ENCODE data around the gene VWDE. TPM values are rescaled to one million over a fixed set of nuclear protein-coding genes. Genes with fewer than 3 reads are reported as not detected.

VWDE gene
- polyA plus RNA-seq, 3 donors = not detected

- Mint-ChIP-seq H3K36me3 (no peaks in the 10 kb centered on the region), H3K4me3 (no peak overlapping the region), H3K9me3 (peaks cover 6 to 23% (median 12%) of the 10 kb centered on the region in 7 donors), H3K27ac (no peak overlapping the region), H3K4me1 (peaks cover 19% of the 10 kb centered on the region), H3K27me3 (ENCODE audit: low read depth in 3 of 3) (peaks cover 10 to 19% (median 17%) of the 10 kb centered on the region in 3 donors)
- WGBS (ENCODE audit: insufficient coverage) = no CpG with 5 or more reads among the region's 3 CpGs
- H3K4me2 ChIP-seq (replicated peaks; ENCODE audit: extremely low read depth, low read length, poor library complexity, severe bottlenecking) = no peak overlapping the region
- no peaks in the 10 kb centered on the region for H3K79me2 ChIP-seq (ENCODE audit: insufficient read depth, low read length)
- no peak for TF ChIP-seq CTCF (IDR thresholded peaks at IDR 0.05)
- no peak overlapping the region for H3K27ac ChIP-seq (ENCODE audit: low read depth in 1 of 2, low read length in 2 of 2)
- H4K20me1 ChIP-seq (ENCODE audit: insufficient read depth, low read length) = no peaks in the 10 kb centered on the region
- H3K36me3 ChIP-seq (replicated peaks in 1 of 2; ENCODE audit: control insufficient read depth in 1 of 2, insufficient read depth in 2 of 2, low read length in 2 of 2) = no peaks in the 10 kb centered on the region
- H3K27me3 ChIP-seq (ENCODE audit: control insufficient read depth in 2 of 2, insufficient read depth in 2 of 2, low read length in 2 of 2) = peaks cover 0 to 5% of the 10 kb centered on the region in 2 donors
- intact Hi-C loops (cut with micrococcal nuclease) = no loop called here
- H3K9me3 ChIP-seq (replicated peaks in 1 of 2; ENCODE audit: control insufficient read depth in 1 of 2, insufficient read depth in 1 of 2, low read length in 2 of 2) = peaks cover 2 to 15% of the 10 kb centered on the region in 2 donors
- no peak overlapping the region for H2AFZ ChIP-seq (ENCODE audit: insufficient read depth, low read depth, low read length, poor library complexity, severe bottlenecking)
- no peak overlapping the region for H3K4me3 ChIP-seq (replicated peaks in 1 of 3; ENCODE audit: low read depth in 2 of 3, low read length in 3 of 3)
- no peak overlapping the region for H3K9ac ChIP-seq (ENCODE audit: insufficient read depth, low read length, poor library complexity, severe bottlenecking)
- DNase-seq = no peak
- peaks cover 16 to 17% of the 10 kb centered on the region in 2 donors for H3K4me1 ChIP-seq (ENCODE audit: control insufficient read depth in 1 of 2, insufficient read depth in 2 of 2, low read length in 2 of 2)
Measured at GRCh38 chr7:12402365-12402725, 1.3 kb downstream of the VWDE start.

GRCh38 chr7:12401538-12402364 is 1.9 kb downstream of the VWDE start:
- intact Hi-C loops (cut with micrococcal nuclease) = no loop called here
- Histone ChIP-seq H3K79me2 (ENCODE audit: insufficient read depth, low read length) (no peaks in the 10 kb centered on the region), H3K36me3 (replicated peaks in 1 of 2; ENCODE audit: control insufficient read depth in 1 of 2, insufficient read depth in 2 of 2, low read length in 2 of 2) (no peaks in the 10 kb centered on the region), H3K4me1 (ENCODE audit: control insufficient read depth in 1 of 2, insufficient read depth in 2 of 2, low read length in 2 of 2) (peaks cover 16 to 17% of the 10 kb centered on the region in 2 donors), H3K4me3 (replicated peaks in 1 of 3; ENCODE audit: low read depth in 2 of 3, low read length in 3 of 3) (no peak overlapping the region), H3K27me3 (ENCODE audit: control insufficient read depth in 2 of 2, insufficient read depth in 2 of 2, low read length in 2 of 2) (peaks cover 0 to 5% of the 10 kb centered on the region in 2 donors), H4K20me1 (ENCODE audit: insufficient read depth, low read length) (no peaks in the 10 kb centered on the region), H2AFZ (ENCODE audit: insufficient read depth, low read depth, low read length, poor library complexity, severe bottlenecking) (no peak overlapping the region), H3K9me3 (replicated peaks in 1 of 2; ENCODE audit: control insufficient read depth in 1 of 2, insufficient read depth in 1 of 2, low read length in 2 of 2) (peaks cover 3 to 16% of the 10 kb centered on the region in 2 donors), H3K4me2 (replicated peaks; ENCODE audit: extremely low read depth, low read length, poor library complexity, severe bottlenecking) (no peak overlapping the region), H3K27ac (ENCODE audit: low read depth in 1 of 2, low read length in 2 of 2) (no peak overlapping the region), H3K9ac (ENCODE audit: insufficient read depth, low read length, poor library complexity, severe bottlenecking) (no peak overlapping the region)
- H3K9me3 Mint-ChIP-seq = peaks cover 11 to 24% (median 17%) of the 10 kb centered on the region in 7 donors
- TF ChIP-seq CTCF (IDR thresholded peaks at IDR 0.05) = no peak
- no peak overlapping the region for H3K4me3 Mint-ChIP-seq
- H3K4me1 Mint-ChIP-seq = peaks cover 19% of the 10 kb centered on the region
- DNase-seq = no peak
- peaks cover 10 to 19% (median 17%) of the 10 kb centered on the region in 3 donors for H3K27me3 Mint-ChIP-seq (ENCODE audit: low read depth in 3 of 3)
- no CpG with 5 or more reads among the region's 9 CpGs for WGBS (ENCODE audit: insufficient coverage)
- no peaks in the 10 kb centered on the region for H3K36me3 Mint-ChIP-seq
- H3K27ac Mint-ChIP-seq = no peak overlapping the region
